Sigmoid colon (tissue), 4 donors: ENCODE results near the gene MORN5.

Experiments used
- EP300 ChIP-seq, 4 donors: sonication (generic); formaldehyde crosslinking; IDR thresholded peaks; one replicate each; pipeline ENCODE4 v1.6.1; 2017; ENCODE audit warnings: antibody characterized with exemption in 4 of 4
- POLR2AphosphoS5 ChIP-seq, 4 donors: sonication (generic); formaldehyde crosslinking; IDR thresholded peaks; one replicate each; pipeline ENCODE4 v1.6.1; 2017; ENCODE audit warnings: antibody characterized with exemption in 4 of 4
- TF ChIP-seq, protein P1 (sequence below), 4 experiments: fragments of 450-650 bp in 3 of 4; fragments of 200-600 bp in 1 of 4; IDR thresholded peaks; one replicate each; pipeline ENCODE4 v1.5.1; 2016 to 2019; ENCODE audit warnings: antibody characterized with exemption in 4 of 4, mild to moderate bottlenecking in 3 of 4, moderate library complexity in 2 of 4

DNA sequence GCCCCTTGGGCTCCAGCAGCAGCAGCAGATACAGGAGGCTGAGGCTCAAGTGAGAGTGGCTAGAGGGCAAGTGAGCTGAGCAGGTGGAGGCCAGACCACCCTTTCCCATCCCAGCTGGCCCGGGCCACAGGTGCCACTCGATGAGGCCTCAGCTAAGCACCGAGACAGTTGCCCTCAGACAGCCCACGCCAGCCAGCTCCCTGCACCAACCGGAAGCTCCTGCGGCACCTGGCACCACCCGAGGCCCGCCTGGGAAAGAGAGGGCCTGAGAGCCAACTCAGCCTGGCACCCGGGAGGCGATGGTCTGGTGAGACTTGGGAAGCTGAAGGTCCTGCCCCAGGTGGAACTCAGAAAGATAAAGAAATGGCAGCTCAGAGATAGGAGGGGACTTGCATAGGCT, 38.3 kb upstream of the MORN5 start:
- TF ChIP-seq, protein P1, sequence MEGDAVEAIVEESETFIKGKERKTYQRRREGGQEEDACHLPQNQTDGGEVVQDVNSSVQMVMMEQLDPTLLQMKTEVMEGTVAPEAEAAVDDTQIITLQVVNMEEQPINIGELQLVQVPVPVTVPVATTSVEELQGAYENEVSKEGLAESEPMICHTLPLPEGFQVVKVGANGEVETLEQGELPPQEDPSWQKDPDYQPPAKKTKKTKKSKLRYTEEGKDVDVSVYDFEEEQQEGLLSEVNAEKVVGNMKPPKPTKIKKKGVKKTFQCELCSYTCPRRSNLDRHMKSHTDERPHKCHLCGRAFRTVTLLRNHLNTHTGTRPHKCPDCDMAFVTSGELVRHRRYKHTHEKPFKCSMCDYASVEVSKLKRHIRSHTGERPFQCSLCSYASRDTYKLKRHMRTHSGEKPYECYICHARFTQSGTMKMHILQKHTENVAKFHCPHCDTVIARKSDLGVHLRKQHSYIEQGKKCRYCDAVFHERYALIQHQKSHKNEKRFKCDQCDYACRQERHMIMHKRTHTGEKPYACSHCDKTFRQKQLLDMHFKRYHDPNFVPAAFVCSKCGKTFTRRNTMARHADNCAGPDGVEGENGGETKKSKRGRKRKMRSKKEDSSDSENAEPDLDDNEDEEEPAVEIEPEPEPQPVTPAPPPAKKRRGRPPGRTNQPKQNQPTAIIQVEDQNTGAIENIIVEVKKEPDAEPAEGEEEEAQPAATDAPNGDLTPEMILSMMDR (IDR thresholded peaks at IDR 0.05), result no peak
- no peak for TF ChIP-seq EP300 (IDR thresholded peaks at IDR 0.05)
- no peak for TF ChIP-seq POLR2AphosphoS5 (IDR thresholded peaks at IDR 0.05)
